ENCODE measurements around the gene LDHD. TPM values are rescaled to one million over a fixed set of nuclear protein-coding genes. Genes with fewer than 3 reads are reported as not detected.

Gene LDHD
- total and polyA plus RNA-seq, 2 of the 8 experiments (the other 6 are each of a cell fraction or from before 2014, with no cell fraction given): 14.9 to 18.2 TPM

DNA sequence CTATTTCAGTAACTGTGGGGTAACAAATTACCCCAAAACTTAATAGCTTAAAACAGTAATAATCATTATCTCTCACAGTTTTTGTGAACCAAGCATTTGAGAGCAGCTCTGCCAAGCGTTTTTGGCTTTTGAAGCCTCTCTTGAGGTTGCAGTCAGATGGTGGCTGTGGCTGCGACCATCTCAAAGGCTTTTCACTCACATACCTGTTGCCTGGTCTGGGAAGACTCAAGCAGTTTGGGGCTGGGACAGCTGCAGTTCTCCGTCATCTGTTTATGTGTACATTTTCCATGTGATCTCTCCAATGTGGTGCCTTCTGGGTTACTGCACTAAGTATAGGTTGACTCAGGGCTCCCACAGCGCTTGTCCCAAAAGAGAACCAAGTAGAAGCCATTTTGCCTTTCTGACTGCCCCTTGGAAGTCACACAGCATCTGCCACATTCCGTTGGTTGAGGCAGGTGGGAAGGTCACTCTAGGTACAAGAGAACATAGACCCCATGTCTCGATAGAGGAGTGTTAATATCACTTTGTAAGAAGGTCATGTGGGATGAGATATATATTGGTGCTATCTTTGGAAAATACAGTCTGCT lies 49.6 kb downstream of the LDHD start (continued):
- TF ChIP-seq CEBPB (IDR thresholded peaks at IDR 0.05; ENCODE audit: low read depth, low read length) (no peak), CREB1 (IDR thresholded peaks at IDR 0.05) (no peak), SP4 (IDR thresholded peaks at IDR 0.05; ENCODE audit: low read length) (no peak), BCL11A (IDR thresholded peaks at IDR 0.05; ENCODE audit: low read depth in 2 of 2, low read length in 2 of 2) (no peak), FOSL1 (IDR thresholded peaks at IDR 0.05; ENCODE audit: insufficient read depth, low read depth, low read length) (no peak)
- TF ChIP-seq, protein P1, sequence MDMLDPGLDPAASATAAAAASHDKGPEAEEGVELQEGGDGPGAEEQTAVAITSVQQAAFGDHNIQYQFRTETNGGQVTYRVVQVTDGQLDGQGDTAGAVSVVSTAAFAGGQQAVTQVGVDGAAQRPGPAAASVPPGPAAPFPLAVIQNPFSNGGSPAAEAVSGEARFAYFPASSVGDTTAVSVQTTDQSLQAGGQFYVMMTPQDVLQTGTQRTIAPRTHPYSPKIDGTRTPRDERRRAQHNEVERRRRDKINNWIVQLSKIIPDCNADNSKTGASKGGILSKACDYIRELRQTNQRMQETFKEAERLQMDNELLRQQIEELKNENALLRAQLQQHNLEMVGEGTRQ (IDR thresholded peaks at IDR 0.05; ENCODE audit: low read length): no peak

All from H1 (cell line).